ENCODE data around the gene CDK3.

- TF ChIP-seq CTCF (IDR thresholded peaks at IDR 0.05; ENCODE audit: low read length) (no peak), EZH2 (IDR thresholded peaks at IDR 0.05; ENCODE audit: borderline replicate concordance, low read length) (no peak)
Observed at GRCh38 chr17:75959839-75960511, 40.7 kb upstream of the CDK3 start.
